ENCODE results near the gene RNASE11. TPM values are rescaled to one million over a fixed set of nuclear protein-coding genes. Genes with fewer than 3 reads are reported as not detected.
"Not testable (repeated sequence)": the region's sequence is repeated elsewhere in the genome, so short reads cannot be mapped to it uniquely, and the experiment has no call there.

The RNASE11 gene
- total and polyA plus RNA-seq, 3 donors from 2014 or later, result 31.7 to 81.0 (median 52.0) TPM

GRCh38 chr14:20620798-20621478 lies 33.1 kb upstream of the RNASE11 start:
- H3K4me3 ChIP-seq, result no peak overlapping the region
- no peak overlapping the region for H3K27ac ChIP-seq
- H3K36me3 ChIP-seq (ENCODE audit: low read depth, missing control alignments), result no peaks in the 10 kb centered on the region
- no peak for DNase-seq
- intact Hi-C loops (cut with DNase I; ENCODE audit: low total_unique reads), result no loop called here
- H3K27me3 ChIP-seq, result no peaks in the 10 kb centered on the region
- no peaks in the 10 kb centered on the region for H3K4me1 ChIP-seq
- TF ChIP-seq POLR2A (IDR thresholded peaks at IDR 0.05), result no peak
- 68 to 74% methylated on average over 2 of the region's 2 CpGs for WGBS, 2 donors
- no peaks in the 10 kb centered on the region for H3K9me3 ChIP-seq

- H3K36me3 ChIP-seq (ENCODE audit: low read depth, missing control alignments); H3K27me3 ChIP-seq; H3K4me3 ChIP-seq; H3K4me1 ChIP-seq; intact Hi-C loops (cut with DNase I; ENCODE audit: low total_unique reads); H3K9me3 ChIP-seq; DNase-seq; H3K27ac ChIP-seq: not testable (repeated sequence)
- WGBS, 2 donors, result 88 to 92% methylated on average over 6 of the region's 6 CpGs
Measured at GRCh38 chr14:20619688-20620087, 31.9 kb upstream of the RNASE11 start.

GRCh38 chr14:20618271-20618749 lies 30.5 kb upstream of the RNASE11 start:
- H3K4me3 ChIP-seq, result no peak overlapping the region
- DNase-seq, result no peak
- intact Hi-C loops (cut with DNase I; ENCODE audit: low total_unique reads), result no loop called here
- no peaks in the 10 kb centered on the region for H3K36me3 ChIP-seq (ENCODE audit: low read depth, missing control alignments)
- no peaks in the 10 kb centered on the region for H3K9me3 ChIP-seq
- WGBS, 2 donors, result 69 to 86% methylated on average over 4 of the region's 4 CpGs
- no peak overlapping the region for H3K27ac ChIP-seq
- H3K27me3 ChIP-seq, result no peaks in the 10 kb centered on the region
- peaks cover 6% of the 10 kb centered on the region for H3K4me1 ChIP-seq
- TF ChIP-seq POLR2A (IDR thresholded peaks at IDR 0.05) (no peak), CTCF (IDR thresholded peaks at IDR 0.05) (no peak)

- Histone ChIP-seq H3K4me1 (peaks cover 6% of the 10 kb centered on the region), H3K27ac (no peak overlapping the region), H3K4me3 (no peak overlapping the region), H3K36me3 (ENCODE audit: low read depth, missing control alignments) (no peaks in the 10 kb centered on the region), H3K9me3 (no peaks in the 10 kb centered on the region), H3K27me3 (no peaks in the 10 kb centered on the region)
- TF ChIP-seq CTCF (IDR thresholded peaks at IDR 0.05) (no peak), POLR2A (IDR thresholded peaks at IDR 0.05) (no peak)
- intact Hi-C loops (cut with DNase I; ENCODE audit: low total_unique reads), result no loop called here
- DNase-seq, result no peak
- 86 to 89% methylated on average over 12 of the region's 12 CpGs for WGBS, 2 donors
Measured at GRCh38 chr14:20617138-20618003, 29.6 kb upstream of the RNASE11 start.

- intact Hi-C loops (cut with DNase I; ENCODE audit: low total_unique reads), result no loop called here
Measured at GRCh38 chr14:20615996-20616395, 28.2 kb upstream of the RNASE11 start.

More at GRCh38 chr14:20615996-20616395, 28.2 kb upstream of the RNASE11 start:
- Histone ChIP-seq H3K36me3 (ENCODE audit: low read depth, missing control alignments) (no peaks in the 10 kb centered on the region), H3K9me3 (no peaks in the 10 kb centered on the region), H3K27ac (no peak overlapping the region), H3K27me3 (no peaks in the 10 kb centered on the region), H3K4me1 (peaks cover 6% of the 10 kb centered on the region), H3K4me3 (no peak overlapping the region)
- no peak for DNase-seq
- TF ChIP-seq CTCF (IDR thresholded peaks at IDR 0.05) (no peak), POLR2A (IDR thresholded peaks at IDR 0.05) (no peak)
- WGBS, 2 donors, result 58 to 76% methylated on average over 5 of the region's 5 CpGs
